ENCODE results near the gene SEC24B. TPM values are rescaled to one million over a fixed set of nuclear protein-coding genes. Genes with fewer than 3 reads are reported as not detected.
A peak's percentile ranks its signal among the peaks of the same experiment; 100 is the strongest.
"Not testable (repeated sequence)": the region's sequence is repeated elsewhere in the genome, so short reads cannot be mapped to it uniquely, and the experiment has no call there.

SEC24B gene
- total RNA-seq, 2 experiments from 2014 or later, result 22.8 to 22.9 TPM

DNA sequence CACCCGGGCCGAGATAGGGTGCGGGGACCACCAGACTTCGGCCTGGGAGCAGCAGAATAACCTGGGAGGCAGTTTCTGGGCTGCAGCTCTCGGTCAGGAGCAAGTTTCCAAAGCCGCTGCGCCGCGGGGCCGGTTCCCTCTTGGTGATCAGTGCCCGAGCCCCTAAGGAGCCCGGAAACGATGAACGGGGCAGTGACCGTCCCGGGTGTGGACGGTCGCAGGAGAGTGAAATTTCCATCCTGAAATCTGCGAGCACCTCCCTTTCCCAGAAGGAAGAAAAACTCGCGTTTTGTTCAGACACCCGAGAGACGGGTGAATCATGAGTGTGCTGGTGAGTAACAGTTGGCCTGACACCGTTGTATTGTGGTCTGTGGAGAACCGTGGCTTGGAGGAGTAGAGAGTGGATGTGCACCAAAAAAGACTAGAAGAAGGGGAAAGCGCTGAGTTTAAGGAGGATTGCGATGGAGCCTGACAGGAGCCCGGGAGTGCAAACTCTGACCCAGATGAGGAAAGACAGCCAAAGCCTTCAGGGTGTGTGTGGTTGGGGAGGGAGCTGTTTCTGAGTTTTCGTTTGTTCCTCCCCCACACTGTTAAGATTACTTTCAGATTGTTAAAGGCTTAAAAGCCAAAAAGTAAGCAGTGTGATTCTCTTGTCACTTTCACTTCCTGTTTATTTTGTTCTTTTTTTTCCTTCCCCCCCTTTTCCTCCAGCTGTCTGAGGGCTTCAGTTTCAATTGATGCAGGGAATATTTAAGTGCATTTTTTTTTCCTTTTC, 127.3 kb downstream of the SEC24B start:
- peak; percentile 42 for ATAC-seq
- Mint-ChIP-seq H3K36me3 (ENCODE audit: low read depth) (peaks cover 51% of the 10 kb centered on the region), H3K4me1 (ENCODE audit: low read depth) (peaks cover 49% of the 10 kb centered on the region), H3K4me3 (peak overlapping the region; percentile 92), H3K27me3 (ENCODE audit: low read depth) (no peaks in the 10 kb centered on the region), H3K9me3 (ENCODE audit: insufficient read depth) (no peaks in the 10 kb centered on the region), H3K27ac (peak overlapping the region; percentile 97)
- CTCF ChIA-PET, result interaction anchor here (0.7 to 2.9 kb wide), 7 partner anchors 10 to 170 kb away, joined by 3 to 15 read pairs (median 3); partner anchors contain the start of gene SEC24B
- POLR2A ChIA-PET, result interaction anchor here (0.6 to 2.6 kb wide), 21 partner anchors 11 to 1477 kb away, joined by 3 to 26 read pairs (median 4); partner anchors contain the start of genes CASP6 and SEC24B
- peak; percentile 69 for DNase-seq

DNA sequence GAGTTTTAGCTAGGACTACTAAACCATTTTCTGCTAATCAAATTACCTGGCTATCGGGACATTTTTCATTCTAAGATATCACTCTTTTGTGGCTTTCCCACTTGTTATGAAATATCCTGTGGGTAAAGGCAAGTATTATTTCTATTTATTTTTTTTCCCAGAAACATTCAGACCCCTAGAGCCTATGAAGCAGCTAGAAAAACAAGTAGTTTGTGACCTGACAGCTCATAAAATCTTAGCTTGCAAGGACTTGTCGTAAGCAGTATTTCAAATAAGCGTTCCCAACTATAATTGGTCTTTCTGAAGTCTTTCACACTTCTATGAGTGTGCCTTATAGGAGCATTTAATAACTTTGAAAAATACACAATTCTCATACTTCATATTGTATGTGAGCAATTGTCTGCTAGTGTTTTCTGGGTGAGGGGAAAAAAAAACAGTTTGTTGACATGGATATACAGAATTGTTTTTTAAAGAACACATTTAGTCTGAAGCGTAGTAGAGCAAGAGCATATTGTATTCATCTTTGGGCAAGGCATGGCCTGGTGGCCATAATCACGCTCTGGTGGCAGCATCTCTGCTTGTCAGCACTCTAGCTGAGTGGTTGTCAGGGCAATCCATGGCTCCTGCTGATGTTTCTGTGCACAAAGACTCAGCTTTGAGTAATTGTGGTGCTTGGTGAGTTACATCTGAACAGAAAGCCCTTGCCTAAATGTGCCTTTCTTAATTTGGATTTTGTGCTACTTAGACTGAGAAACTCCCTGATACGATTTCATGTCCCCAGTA, 129.0 kb downstream of the SEC24B start:
- Mint-ChIP-seq H3K4me3 (peak overlapping the region; percentile 92), H3K27ac (peak overlapping the region; percentile 22), H3K27me3 (ENCODE audit: low read depth) (no peaks in the 10 kb centered on the region), H3K4me1 (ENCODE audit: low read depth) (peaks cover 51% of the 10 kb centered on the region), H3K9me3 (ENCODE audit: insufficient read depth) (no peaks in the 10 kb centered on the region), H3K36me3 (ENCODE audit: low read depth) (peaks cover 54% of the 10 kb centered on the region)
- ChIA-PET CTCF (interaction anchor here (0.6 to 2.6 kb wide), 8 partner anchors 9 to 140 kb away, joined by 3 to 8 read pairs (median 6); partner anchors contain the start of gene SEC24B), POLR2A (interaction anchor here (0.7 kb wide), 2 partner anchors 8 to 66 kb away, joined by 3 to 4 read pairs; no protein-coding TSS in a partner anchor)
- DNase-seq (no peak), ATAC-seq (no peak)

- ATAC-seq (no peak), DNase-seq (no peak)
- no peak overlapping the region for H3K27ac Mint-ChIP-seq
- H3K9me3 Mint-ChIP-seq (ENCODE audit: insufficient read depth), result peaks cover 5% of the 10 kb centered on the region
- H3K4me1 Mint-ChIP-seq (ENCODE audit: low read depth), result peaks cover 34% of the 10 kb centered on the region
- no peaks in the 10 kb centered on the region for H3K27me3 Mint-ChIP-seq (ENCODE audit: low read depth)
- no peak overlapping the region for H3K4me3 Mint-ChIP-seq
- ChIA-PET CTCF (interaction anchor here (0.8 to 1.9 kb wide), 4 partner anchors 8 to 166 kb away, joined by 3 to 6 read pairs (median 3); no protein-coding TSS in a partner anchor), POLR2A (interaction anchor here (0.6 to 1.7 kb wide), 3 partner anchors 9 to 12 kb away, joined by 3 to 7 read pairs (median 4); partner anchors contain the start of gene MCUB)
- peaks cover 46% of the 10 kb centered on the region for H3K36me3 Mint-ChIP-seq (ENCODE audit: low read depth)
Measured at GRCh38 chr4:109571494-109571893, 137.9 kb downstream of the SEC24B start.

DNA sequence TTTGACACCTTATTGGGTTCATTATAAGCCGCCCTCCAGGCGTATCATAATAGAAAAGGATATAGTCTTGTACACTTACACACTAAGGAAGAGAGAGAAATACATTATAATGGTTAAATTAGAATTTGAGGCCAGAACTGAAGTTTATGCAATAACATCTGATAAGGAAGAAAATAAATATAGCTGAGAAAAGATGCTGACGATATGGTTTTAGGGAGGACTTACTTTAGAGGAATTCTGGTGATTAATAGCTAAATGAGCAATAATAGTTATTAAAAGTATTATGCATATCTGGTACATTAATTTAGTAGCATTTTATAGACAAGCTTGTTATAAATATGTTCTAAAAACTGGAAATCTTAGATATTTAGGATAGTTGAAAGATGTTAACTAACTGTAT, 138.5 kb downstream of the SEC24B start:
- peaks cover 44% of the 10 kb centered on the region for H3K36me3 Mint-ChIP-seq (ENCODE audit: low read depth)
- no peak overlapping the region for H3K27ac Mint-ChIP-seq
- no peaks in the 10 kb centered on the region for H3K27me3 Mint-ChIP-seq (ENCODE audit: low read depth)
- peaks cover 5% of the 10 kb centered on the region for H3K9me3 Mint-ChIP-seq (ENCODE audit: insufficient read depth)
- ATAC-seq (no peak), DNase-seq (no peak)
- no peak overlapping the region for H3K4me3 Mint-ChIP-seq
- CTCF ChIA-PET, result interaction anchor here (0.8 to 1.9 kb wide), 4 partner anchors 9 to 166 kb away, joined by 3 to 6 read pairs (median 3); no protein-coding TSS in a partner anchor
- POLR2A ChIA-PET, result interaction anchor here (0.6 to 1.7 kb wide), 3 partner anchors 11 to 13 kb away, joined by 3 to 7 read pairs (median 3); partner anchors contain the start of gene MCUB
- H3K4me1 Mint-ChIP-seq (ENCODE audit: low read depth), result peaks cover 36% of the 10 kb centered on the region

DNA sequence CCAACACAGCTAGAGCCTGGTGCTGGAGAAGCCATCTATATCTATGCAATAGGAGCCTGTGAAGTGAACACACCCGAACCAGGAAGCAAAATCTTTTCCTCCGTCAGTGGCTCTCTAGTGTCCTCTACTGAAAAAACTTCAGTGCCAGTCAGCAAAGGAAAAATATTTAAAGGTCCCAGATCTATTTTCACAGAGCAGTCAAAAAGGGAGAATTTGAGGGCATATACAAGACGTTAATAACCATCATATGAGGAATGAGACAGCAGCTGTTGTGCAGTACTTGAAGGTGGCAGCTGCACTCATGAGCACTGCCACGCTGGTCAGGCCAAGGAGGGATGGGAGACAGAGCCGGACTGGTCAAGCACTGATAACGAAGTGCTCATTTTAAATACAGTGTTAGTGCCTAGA, 140.8 kb downstream of the SEC24B start:
- ChIA-PET CTCF (interaction anchor here (0.9 to 2.1 kb wide), 8 partner anchors 11 to 281 kb away, joined by 3 to 9 read pairs (median 4); partner anchors contain the start of genes MCUB and SEC24B), POLR2A (interaction anchor here (1.0 to 1.1 kb wide), 2 partner anchors 14 to 18 kb away, joined by 3 to 5 read pairs; partner anchors contain the start of gene MCUB)
- peaks cover 5% of the 10 kb centered on the region for H3K9me3 Mint-ChIP-seq (ENCODE audit: insufficient read depth)
- H3K4me3 Mint-ChIP-seq, result no peak overlapping the region
- DNase-seq (no peak), ATAC-seq (peak; percentile 30)
- H3K36me3 Mint-ChIP-seq (ENCODE audit: low read depth), result peaks cover 48% of the 10 kb centered on the region
- H3K27me3 Mint-ChIP-seq (ENCODE audit: low read depth), result no peaks in the 10 kb centered on the region
- peaks cover 34% of the 10 kb centered on the region for H3K4me1 Mint-ChIP-seq (ENCODE audit: low read depth)
- no peak overlapping the region for H3K27ac Mint-ChIP-seq

- POLR2A ChIA-PET, result interaction anchor here (1.0 to 1.1 kb wide), 2 partner anchors 15 to 18 kb away, joined by 3 to 5 read pairs; partner anchors contain the start of gene MCUB
- CTCF ChIA-PET, result interaction anchor here (0.9 to 2.1 kb wide), 9 partner anchors 10 to 282 kb away, joined by 3 to 9 read pairs (median 4); partner anchors contain the start of genes MCUB and SEC24B
- H3K4me1 Mint-ChIP-seq (ENCODE audit: low read depth), result peaks cover 34% of the 10 kb centered on the region
- H3K36me3 Mint-ChIP-seq (ENCODE audit: low read depth), result peaks cover 47% of the 10 kb centered on the region
- no peak overlapping the region for H3K27ac Mint-ChIP-seq
- ATAC-seq (peak; percentile 78), DNase-seq (no peak)
- no peaks in the 10 kb centered on the region for H3K27me3 Mint-ChIP-seq (ENCODE audit: low read depth)
- H3K9me3 Mint-ChIP-seq (ENCODE audit: insufficient read depth), result peaks cover 5% of the 10 kb centered on the region
- no peak overlapping the region for H3K4me3 Mint-ChIP-seq
Measured at GRCh38 chr4:109574931-109575804, 141.6 kb downstream of the SEC24B start.

DNA sequence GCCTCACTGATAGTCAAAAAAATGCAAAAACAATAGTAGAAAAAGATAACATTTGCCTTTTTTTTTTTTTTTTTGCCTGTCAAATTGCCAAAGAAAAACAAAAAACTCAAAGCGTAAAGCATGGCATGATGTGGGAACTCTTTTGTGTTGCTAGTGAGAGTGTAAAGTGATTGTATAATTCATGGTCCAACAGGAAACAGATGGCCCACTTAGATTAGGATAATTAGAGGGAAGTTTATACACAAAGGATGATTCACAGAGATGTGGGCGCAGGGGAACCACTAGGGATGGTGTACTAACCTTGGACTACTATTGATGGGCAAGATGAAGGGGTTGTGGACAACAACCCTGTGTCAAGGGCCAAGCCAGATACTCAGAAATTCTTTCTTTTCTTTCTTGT, 142.8 kb downstream of the SEC24B start:
- DNase-seq, result no peak
- peaks cover 49% of the 10 kb centered on the region for H3K36me3 Mint-ChIP-seq (ENCODE audit: low read depth)
- H3K4me1 Mint-ChIP-seq (ENCODE audit: low read depth), result peaks cover 34% of the 10 kb centered on the region
- CTCF ChIA-PET, result no interaction called here
- H3K27me3 Mint-ChIP-seq (ENCODE audit: low read depth), result no peaks in the 10 kb centered on the region
- H3K4me3 Mint-ChIP-seq, result no peak overlapping the region
- H3K9me3 Mint-ChIP-seq (ENCODE audit: insufficient read depth), result peaks cover 10% of the 10 kb centered on the region
- ATAC-seq, result no peak
- H3K27ac Mint-ChIP-seq, result no peak overlapping the region
- POLR2A ChIA-PET, result no interaction called here

GRCh38 chr4:109578846-109579245, 145.2 kb downstream of the SEC24B start:
- peaks cover 57% of the 10 kb centered on the region for H3K36me3 Mint-ChIP-seq (ENCODE audit: low read depth)
- peaks cover 6% of the 10 kb centered on the region for H3K9me3 Mint-ChIP-seq (ENCODE audit: insufficient read depth)
- ChIA-PET CTCF (no interaction called here), POLR2A (no interaction called here)
- H3K27me3 Mint-ChIP-seq (ENCODE audit: low read depth), result no peaks in the 10 kb centered on the region
- H3K4me3 Mint-ChIP-seq, result no peak overlapping the region
- H3K27ac Mint-ChIP-seq, result no peak overlapping the region
- H3K4me1 Mint-ChIP-seq (ENCODE audit: low read depth), result peaks cover 34% of the 10 kb centered on the region
- no peak for DNase-seq
- no peak for ATAC-seq

- POLR2A ChIA-PET, result interaction anchor here (0.9 kb wide), 1 partner anchor 19 kb away, joined by 3 read pairs; no protein-coding TSS in a partner anchor
- H3K27ac Mint-ChIP-seq; H3K9me3 Mint-ChIP-seq (ENCODE audit: insufficient read depth); H3K4me3 Mint-ChIP-seq; ATAC-seq; DNase-seq; CTCF ChIA-PET; H3K27me3 Mint-ChIP-seq (ENCODE audit: low read depth): not testable (repeated sequence)
- Mint-ChIP-seq H3K36me3 (ENCODE audit: low read depth) (peaks cover 64% of the 10 kb centered on the region), H3K4me1 (ENCODE audit: low read depth) (peaks cover 35% of the 10 kb centered on the region)
Measured at GRCh38 chr4:109579997-109580396, 146.4 kb downstream of the SEC24B start.

DNA sequence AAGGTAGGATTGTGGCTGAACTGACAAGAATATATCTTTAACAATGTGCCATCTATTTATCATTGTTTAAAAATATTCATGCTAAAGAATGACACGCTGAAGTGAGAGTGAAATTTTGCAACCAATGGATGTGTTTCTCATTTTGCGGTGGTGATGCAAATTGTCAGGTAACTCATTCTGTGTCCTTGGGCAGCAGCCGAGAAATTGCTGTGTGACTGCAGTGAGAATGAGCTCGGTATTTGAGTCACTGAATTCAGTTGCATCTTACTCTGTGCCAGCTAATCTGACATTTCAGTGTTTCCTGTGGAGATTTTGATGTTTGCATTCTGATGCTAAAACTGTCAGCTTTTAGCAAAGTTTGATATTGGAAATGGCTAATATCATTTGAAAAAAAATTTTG, 154.6 kb downstream of the SEC24B start:
- peak; percentile 41 for DNase-seq
- Mint-ChIP-seq H3K27ac (no peak overlapping the region), H3K36me3 (ENCODE audit: low read depth) (peaks cover 55% of the 10 kb centered on the region), H3K4me3 (no peak overlapping the region), H3K4me1 (ENCODE audit: low read depth) (peaks cover 64% of the 10 kb centered on the region), H3K9me3 (ENCODE audit: insufficient read depth) (no peaks in the 10 kb centered on the region), H3K27me3 (ENCODE audit: low read depth) (no peaks in the 10 kb centered on the region)
- ChIA-PET CTCF (interaction anchor here (0.7 to 1.6 kb wide), 6 partner anchors 11 to 155 kb away, joined by 3 to 5 read pairs (median 3); partner anchors contain the start of genes CASP6 and SEC24B), POLR2A (interaction anchor here (0.9 to 1.6 kb wide), 2 partner anchors 27 to 51 kb away, joined by 4 to 6 read pairs; partner anchors contain the start of gene MCUB)
- ATAC-seq, result peak; percentile 33

All from activated CD8-positive, alpha-beta T cell treated with anti-CD3 and anti-CD28 coated beads, Interleukin-2, amount 10 ng/mL, durations not matched to agents 7 days and 5 days (primary cell).